ES-I3 (cell line): ENCODE data around the gene ACOT7.

Experiments
- H3K36me3 ChIP-seq: 2 replicates; pipeline ENCODE4 v1.6.1; 2013; ENCODE audit warnings: mild to moderate bottlenecking, low read length, control low read depth, moderate library complexity; ENCODE audit not compliant: insufficient read depth
- H3K4me1 ChIP-seq: 2 replicates; pipeline ENCODE4 v1.6.1; 2013; ENCODE audit warnings: mild to moderate bottlenecking, control low read depth, low read length; ENCODE audit not compliant: insufficient read depth
- H3K9ac ChIP-seq: 2 replicates; pipeline ENCODE4 v1.6.1; 2013; ENCODE audit warnings: low read depth, mild to moderate bottlenecking, low read length, moderate library complexity
- H3K9me3 ChIP-seq: 2 replicates; pipeline ENCODE4 v1.6.1; 2013; ENCODE audit warnings: mild to moderate bottlenecking, low read length, moderate library complexity; ENCODE audit not compliant: control insufficient read depth, insufficient read depth

ACOT7 gene

DNA sequence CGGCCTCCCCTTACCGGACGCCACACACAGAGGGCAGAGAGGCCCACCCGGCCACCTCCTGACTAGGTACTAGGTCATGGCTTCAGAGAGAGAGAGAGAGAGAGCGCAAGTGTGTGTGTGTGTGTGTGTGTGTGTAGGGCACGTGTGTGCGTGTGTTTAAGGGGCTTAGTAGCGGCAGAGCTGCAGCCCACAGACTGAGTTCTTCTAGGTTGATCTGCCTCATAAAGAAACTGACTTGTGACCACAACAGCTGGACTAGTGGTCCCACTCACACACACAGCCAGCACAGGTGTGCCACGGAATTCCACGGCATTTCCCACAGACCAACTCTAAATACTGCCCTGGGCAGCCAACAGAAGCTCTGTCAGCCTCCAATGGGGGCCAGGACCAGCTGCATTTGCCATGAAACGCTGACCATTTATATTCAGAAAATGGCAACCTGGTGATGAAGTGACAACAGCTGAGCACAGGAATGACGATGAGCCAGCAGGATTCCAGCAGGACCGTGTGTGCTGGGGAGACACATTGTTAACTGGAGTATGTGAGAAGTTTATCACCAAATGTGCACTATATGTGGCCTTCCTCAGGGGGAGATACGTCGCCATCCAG is 93.9 kb downstream of the ACOT7 start:
- H3K4me1 ChIP-seq: no peaks in the 10 kb centered on the region
- no peaks in the 10 kb centered on the region for H3K9me3 ChIP-seq
- no peaks in the 10 kb centered on the region; the same call in 1 of the 2 replicates for H3K36me3 ChIP-seq
- H3K9ac ChIP-seq: no peak overlapping the region

DNA sequence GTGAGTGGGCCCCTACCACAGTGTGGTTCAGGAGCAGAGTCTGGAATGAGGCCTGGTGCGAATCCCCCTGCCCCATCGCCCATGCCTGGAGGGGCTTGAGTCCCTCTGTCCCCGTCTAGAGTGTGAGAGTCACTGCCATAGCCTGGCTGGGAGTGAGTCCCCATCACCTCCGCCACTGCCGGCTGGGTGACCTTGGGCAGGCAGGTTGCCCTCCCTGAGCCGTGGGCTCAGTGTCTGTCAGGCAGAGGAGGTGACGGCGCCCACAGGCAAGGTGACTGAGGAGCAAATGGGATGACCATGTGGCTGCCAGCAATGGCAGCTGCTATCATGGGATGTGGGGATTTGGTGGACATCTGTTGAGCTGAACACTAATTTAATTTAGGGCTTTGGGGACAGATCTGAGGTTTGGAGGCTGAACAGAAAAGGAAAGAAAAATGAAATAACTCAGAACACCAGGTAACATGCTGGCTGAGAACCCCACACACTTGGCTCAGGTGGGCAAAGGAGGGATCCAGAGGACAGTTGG is 94.6 kb downstream of the ACOT7 start:
- Histone ChIP-seq H3K4me1 (no peaks in the 10 kb centered on the region), H3K9ac (no peak overlapping the region), H3K36me3 (peaks cover under 1% of the 10 kb centered on the region), H3K9me3 (no peaks in the 10 kb centered on the region)

DNA sequence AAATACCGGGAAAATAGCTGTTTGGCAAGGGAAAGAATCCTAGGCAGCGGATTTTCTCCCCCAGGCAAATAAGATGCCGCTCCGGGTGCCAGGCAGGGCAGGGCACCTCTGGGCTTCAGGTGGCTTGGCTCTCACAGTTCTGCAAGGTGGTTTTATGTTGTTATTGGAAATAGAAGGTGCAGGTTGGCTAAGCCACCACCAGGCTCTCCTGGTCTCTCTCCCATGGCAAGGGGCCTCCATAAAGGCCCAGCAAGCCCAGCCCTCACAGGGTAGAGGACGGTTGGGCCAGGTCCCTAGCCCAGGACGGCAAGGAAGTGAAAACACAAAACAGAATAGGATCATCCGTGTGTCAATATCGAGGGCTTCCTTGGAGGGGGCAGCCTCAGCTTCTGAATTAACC is 95.0 kb downstream of the ACOT7 start:
- peaks cover 6% of the 10 kb centered on the region for H3K36me3 ChIP-seq
- H3K9me3 ChIP-seq: no peaks in the 10 kb centered on the region
- no peaks in the 10 kb centered on the region for H3K4me1 ChIP-seq
- no peak overlapping the region for H3K9ac ChIP-seq

DNA sequence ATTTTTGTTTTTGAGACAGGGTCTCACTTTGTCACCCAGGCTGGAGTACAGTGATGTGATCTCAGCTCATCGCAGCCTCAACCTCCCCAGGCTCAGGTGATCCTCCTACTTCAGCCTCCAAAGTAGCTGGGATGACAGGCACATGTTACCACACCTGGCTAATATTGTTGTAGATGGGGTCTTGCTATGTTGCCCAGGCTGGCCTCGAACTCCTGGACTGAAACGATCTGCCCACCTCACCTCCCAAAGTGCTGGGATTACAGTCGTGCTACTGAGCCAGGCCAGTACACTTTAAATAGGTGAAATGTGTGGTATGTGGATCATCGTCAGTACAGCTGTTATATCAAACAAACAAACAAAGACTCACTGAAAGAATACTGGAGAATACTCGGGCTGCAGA is 97.7 kb downstream of the ACOT7 start:
- Histone ChIP-seq H3K4me1 (no peaks in the 10 kb centered on the region), H3K9ac (no peak overlapping the region), H3K36me3 (peaks cover 9% of the 10 kb centered on the region), H3K9me3 (no peaks in the 10 kb centered on the region)

DNA sequence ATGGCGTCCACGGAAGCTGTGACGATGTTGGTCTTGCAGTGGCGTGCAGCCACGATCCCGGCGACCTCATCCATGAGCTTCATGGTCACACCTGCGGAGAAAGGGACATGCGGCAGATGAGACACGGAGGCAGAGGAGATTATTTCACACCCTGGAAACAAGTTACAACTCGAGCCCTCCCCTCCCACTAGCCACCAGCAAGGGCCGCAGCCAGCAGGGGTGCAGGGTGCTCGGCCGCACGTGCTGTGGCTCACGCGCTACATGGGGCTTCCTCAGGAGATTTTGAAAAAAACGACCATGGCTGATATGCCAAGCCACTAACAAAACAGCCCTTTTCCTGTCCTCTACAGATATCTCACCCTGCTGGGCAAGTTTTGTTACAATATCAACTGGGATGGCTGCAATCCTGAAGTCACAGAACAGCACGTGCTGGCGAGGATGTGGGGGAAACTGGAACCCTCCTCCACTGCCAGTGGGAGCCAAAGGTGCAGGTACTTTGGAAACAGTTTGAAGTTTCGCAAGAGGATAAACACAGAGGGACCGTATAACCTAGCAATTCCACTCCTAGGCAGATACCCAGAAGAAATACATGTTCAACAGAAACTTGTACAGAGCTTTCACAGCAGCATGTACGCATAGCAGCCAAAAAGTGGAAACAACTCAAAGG is 98.5 kb downstream of the ACOT7 start:
- Histone ChIP-seq H3K4me1 (no peaks in the 10 kb centered on the region), H3K36me3 (peaks cover 9% of the 10 kb centered on the region), H3K9me3 (no peaks in the 10 kb centered on the region), H3K9ac (no peak overlapping the region)

DNA sequence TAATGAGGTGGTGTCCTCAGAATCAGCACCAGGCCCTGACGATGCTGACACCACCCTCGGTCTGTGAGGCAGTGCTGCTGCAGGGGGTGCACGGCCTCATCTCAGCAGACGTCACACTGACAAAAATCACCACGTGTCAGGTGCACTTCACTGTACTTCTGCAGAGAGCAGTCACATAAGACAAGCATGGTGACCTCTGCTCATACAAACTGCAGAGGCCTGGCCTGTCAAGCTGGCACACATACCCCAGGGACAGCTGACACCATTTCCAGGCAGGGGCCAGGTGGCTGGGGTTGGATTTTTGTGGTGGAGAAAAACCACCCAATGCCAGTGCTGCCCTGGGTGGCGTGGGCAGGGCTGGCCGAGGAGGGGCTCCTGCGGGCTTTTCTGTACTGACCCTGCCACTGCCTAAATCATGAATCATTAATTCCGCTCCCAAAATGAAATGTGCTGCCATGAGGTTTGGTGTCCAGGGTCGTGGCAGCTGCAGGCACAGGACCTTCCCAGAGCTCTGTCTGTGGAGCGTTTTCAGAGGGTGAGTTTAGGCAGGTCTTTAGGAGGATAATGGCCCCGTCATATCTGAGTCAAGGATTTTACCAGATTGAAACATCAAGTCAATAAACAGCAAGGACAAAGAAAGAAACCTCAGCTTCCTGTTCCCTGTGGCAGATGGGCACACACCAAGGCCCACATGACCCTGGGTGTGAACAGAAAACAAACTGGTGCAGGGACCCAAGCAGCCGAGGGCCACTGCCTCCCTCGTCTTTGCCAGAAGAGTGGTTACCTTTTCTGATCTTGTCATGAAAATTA is 99.3 kb downstream of the ACOT7 start:
- H3K9ac ChIP-seq: no peak overlapping the region
- no peaks in the 10 kb centered on the region for H3K9me3 ChIP-seq
- H3K36me3 ChIP-seq: peaks cover 9% of the 10 kb centered on the region
- H3K4me1 ChIP-seq: no peaks in the 10 kb centered on the region

DNA sequence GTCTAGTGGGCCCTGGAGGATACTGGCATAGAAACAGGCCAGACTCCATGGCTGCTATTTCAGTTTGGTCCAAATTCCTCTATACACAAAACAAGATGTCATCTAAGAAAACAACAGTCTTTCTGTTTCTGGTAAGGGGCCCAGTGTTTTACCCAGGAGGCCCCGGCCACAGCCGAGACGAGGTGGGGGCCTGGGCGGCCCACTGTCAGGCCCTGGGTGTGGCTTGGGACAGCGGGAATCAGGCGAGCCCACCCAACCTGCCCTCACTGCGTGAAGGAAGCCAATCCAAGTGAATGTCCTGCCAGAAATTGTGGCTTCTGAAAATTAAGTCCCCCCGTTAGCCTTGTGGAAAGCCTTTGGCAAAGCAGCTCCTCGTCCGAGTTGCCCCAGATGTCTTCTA is 101.5 kb downstream of the ACOT7 start:
- Histone ChIP-seq H3K36me3 (peaks cover 9% of the 10 kb centered on the region), H3K9me3 (no peaks in the 10 kb centered on the region), H3K9ac (no peak overlapping the region), H3K4me1 (no peaks in the 10 kb centered on the region)

DNA sequence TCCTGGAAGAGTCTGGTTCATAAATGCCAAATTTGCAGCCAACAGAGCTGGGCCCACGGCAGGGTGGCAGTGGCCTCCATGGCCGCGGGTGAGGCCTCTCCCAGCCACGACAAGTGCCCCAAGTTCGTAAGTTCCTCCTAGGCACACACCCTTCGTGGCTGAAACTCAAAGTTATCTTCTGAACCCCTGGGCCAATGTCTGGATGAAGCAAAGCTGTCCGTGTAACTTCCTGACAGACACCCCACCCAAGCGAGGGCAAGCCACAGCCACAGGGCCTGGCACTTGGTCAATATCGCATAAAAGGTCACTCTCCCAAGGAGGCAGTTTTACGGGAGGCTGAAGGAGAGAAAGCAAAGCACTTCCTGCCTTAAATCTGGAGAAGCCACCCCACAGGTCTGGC is 104.9 kb downstream of the ACOT7 start:
- Histone ChIP-seq H3K9me3 (no peaks in the 10 kb centered on the region), H3K9ac (no peak overlapping the region), H3K36me3 (peaks cover 5% of the 10 kb centered on the region; the same call in 1 of the 2 replicates), H3K4me1 (no peaks in the 10 kb centered on the region)

DNA sequence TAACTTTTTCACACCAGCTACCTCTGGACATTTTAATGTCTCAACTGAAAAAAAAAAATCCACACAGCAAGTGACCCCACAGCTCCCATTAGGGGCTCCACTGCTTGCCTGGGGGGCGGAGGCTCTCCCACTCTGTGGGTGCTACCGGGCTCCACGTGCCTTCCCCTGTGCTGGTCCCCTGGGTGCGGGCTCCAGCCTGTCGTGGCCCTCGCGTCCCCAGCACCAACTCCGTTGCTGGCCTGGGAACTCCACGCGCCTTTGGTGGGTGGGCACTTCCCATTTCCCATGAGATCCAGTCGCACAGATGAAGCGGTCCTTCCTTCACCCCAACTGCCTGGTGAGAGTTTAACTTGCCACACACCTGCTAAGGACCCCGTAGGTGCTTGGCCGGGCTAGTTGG is 105.5 kb downstream of the ACOT7 start:
- H3K9ac ChIP-seq: no peak overlapping the region
- no peaks in the 10 kb centered on the region for H3K4me1 ChIP-seq
- no peaks in the 10 kb centered on the region for H3K9me3 ChIP-seq
- no peaks in the 10 kb centered on the region; the same call in 1 of the 2 replicates for H3K36me3 ChIP-seq

DNA sequence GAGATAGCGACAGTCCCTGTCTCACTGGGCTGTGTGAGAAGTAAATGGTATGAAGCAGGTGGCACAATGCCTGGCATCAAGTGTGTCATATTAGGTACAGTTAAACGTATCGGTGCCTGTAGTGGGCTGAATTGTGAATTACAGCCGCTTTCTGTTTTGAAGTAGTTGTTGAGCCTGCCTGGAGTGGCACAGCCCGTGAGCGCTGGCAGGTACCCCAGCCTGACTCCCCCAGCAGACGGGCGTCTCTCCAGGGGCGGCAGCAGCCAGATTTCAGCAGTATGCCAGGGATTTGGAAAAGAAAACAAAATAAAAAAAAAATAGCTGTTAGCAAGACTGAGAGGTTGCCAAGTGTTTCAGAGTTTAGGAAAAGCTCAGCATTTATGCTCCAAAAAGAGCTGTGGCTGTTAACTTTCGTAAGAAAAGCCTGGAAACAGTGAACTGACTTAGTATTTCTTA is 106.1 kb downstream of the ACOT7 start:
- Histone ChIP-seq H3K9me3 (no peaks in the 10 kb centered on the region), H3K9ac (no peak overlapping the region), H3K36me3 (no peaks in the 10 kb centered on the region; the same call in 1 of the 2 replicates), H3K4me1 (no peaks in the 10 kb centered on the region)

DNA sequence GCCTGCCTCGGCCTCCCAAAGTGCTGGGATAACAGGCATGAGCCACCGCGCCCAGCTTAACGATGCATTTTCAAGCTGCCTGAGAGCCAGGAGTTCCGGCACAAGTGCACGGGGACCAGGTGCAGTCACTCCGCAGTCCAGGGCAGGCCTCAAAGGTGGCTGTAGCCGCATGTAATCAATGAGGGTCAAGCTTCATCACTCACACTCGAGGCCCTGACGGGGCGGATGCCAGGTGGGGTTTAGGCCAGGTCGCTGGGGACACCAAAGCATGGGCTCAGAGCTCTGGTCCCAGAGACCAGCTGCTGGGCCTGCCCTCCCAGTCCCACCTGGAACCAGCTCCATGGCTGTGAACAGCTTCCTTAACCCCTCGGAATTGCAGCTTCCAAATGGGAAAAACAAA is 106.5 kb downstream of the ACOT7 start:
- no peak overlapping the region for H3K9ac ChIP-seq
- no peaks in the 10 kb centered on the region for H3K9me3 ChIP-seq
- no peaks in the 10 kb centered on the region for H3K4me1 ChIP-seq
- H3K36me3 ChIP-seq: no peaks in the 10 kb centered on the region; the same call in 1 of the 2 replicates

DNA sequence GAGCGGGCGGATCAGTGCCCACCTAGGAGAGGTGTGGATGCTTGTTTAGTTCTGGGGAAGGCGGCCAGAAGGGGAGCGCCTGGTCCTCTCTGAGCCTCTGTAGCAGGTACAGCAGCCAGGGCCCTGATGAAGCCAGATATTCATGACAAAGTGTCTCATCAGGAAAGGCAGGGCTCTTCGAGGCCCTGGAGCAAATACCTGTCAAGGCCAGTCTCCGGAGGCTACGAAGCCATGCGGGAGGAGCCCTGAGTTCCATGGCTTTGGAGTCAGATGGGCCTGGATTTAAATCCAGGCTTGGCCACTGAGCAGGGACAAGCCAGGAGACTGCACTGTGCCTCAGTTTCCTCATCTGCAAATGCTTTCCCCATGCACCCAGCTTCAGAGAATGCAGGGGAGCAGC is 107.3 kb downstream of the ACOT7 start:
- H3K9me3 ChIP-seq: no peaks in the 10 kb centered on the region
- H3K4me1 ChIP-seq: no peaks in the 10 kb centered on the region
- no peaks in the 10 kb centered on the region; the same call in 1 of the 2 replicates for H3K36me3 ChIP-seq
- no peak overlapping the region for H3K9ac ChIP-seq

DNA sequence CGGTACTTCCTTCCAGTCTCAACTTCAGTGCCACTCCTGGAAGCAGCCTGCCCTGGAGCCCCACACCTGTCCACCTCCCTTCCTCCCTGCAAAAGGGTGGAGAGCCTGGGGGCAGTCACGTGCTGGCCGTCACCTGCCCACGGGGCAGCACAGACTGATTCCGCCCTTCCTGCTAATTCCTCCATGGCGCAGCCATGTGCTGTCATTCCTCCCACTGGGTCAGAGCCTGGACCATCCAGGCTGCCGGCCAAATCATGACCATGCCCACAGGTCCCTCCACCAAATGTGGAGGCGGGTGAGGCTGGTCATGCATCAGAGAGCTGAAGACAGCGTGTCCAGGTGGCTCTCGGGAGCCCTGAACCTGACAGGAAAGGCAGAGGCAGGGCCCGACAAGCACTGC is 108.2 kb downstream of the ACOT7 start:
- Histone ChIP-seq H3K9me3 (no peaks in the 10 kb centered on the region), H3K36me3 (no peaks in the 10 kb centered on the region; the same call in 1 of the 2 replicates), H3K4me1 (no peaks in the 10 kb centered on the region), H3K9ac (no peak overlapping the region)

DNA sequence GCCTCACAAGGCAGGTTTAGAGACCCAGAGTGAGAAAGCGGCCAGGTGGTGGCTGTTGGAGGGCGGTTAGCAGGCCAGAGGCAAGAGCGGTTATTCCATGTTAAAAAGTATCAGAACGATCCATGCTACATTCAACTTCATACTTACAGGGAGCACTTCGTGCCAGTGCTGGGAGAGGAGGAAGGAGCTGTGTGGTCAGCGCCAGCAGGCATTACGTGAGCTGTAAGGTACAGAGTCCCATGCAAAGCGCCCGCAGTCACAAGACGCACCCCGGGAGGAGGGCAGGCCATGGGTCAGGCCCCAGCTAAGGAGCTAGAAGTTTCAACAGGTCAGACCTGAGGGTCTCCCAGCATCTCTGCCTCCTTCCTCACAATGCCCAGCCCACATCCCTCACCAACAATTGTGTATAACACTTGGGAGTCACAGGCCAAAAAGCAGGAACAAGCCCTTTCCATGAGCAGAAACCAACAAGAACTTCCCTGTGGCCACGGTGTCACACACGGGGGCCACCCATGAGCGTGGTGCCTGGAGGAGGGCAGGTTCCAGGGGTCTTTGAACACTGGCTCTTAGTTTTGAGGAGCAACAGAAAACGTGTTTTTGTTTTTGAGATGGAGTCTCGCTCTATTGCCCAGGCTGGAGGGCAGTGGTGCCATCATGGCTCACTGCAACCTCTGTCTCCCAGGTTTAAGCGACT is 110.8 kb downstream of the ACOT7 start:
- H3K36me3 ChIP-seq: no peaks in the 10 kb centered on the region; the same call in 1 of the 2 replicates
- no peaks in the 10 kb centered on the region for H3K4me1 ChIP-seq
- no peak overlapping the region for H3K9ac ChIP-seq
- H3K9me3 ChIP-seq: no peaks in the 10 kb centered on the region
